ENCODE results near the gene PRELP. TPM values are rescaled to one million over a fixed set of nuclear protein-coding genes. Genes with fewer than 3 reads are reported as not detected.
A peak's percentile ranks its signal among the peaks of the same experiment; 100 is the strongest.

Gene PRELP
- total and polyA plus RNA-seq, 9 of the 15 experiments (the other 6 are each of a cell fraction or from before 2014, with no cell fraction given), result 0.04 TPM; not detected in 8

- TF ChIP-seq THRA (IDR thresholded peaks at IDR 0.05) (no peak), ZC3H11A (IDR thresholded peaks at IDR 0.05; ENCODE audit: low read depth, low read length) (no peak), MXD1 (CRISPR knock-in tag; IDR thresholded peaks at IDR 0.05; ENCODE audit: borderline replicate concordance, poor library complexity, severe bottlenecking) (no peak), HDAC8 (tag; IDR thresholded peaks at IDR 0.05) (no peak), ZNF57 (CRISPR knock-in tag; IDR thresholded peaks at IDR 0.05) (no peak), RBM22 (IDR thresholded peaks at IDR 0.05; ENCODE audit: low read depth, low read length, poor library complexity, severe bottlenecking) (no peak), NCOA4 (IDR thresholded peaks at IDR 0.05; ENCODE audit: partially characterized antibody) (no peak), XRCC3 (IDR thresholded peaks at IDR 0.05) (no peak)
These were observed 36.4 kb upstream of the PRELP start (continued) for GRCh38 chr1:203439131-203439730.

DNA sequence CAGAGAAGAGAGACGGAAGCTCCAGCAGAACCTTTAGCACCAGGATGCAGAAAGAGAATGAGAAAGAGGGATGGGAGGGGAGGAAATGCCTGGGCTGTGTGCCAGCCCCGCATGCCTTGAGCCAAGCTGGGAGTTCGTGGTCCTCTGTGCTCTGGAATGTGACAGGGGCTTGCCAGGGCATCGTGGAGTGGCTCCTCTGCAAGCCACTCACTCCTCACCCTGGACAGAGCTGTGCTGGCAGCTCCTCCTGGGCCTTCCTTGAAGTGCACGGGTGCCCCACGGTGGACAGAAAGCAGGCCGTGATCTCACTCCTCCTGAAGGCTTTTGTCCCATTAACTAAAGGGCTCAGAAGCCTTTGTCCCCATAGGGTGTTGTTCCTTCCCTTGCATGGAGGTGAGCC lies 34.8 kb upstream of the PRELP start:
- ChIA-PET CTCF (ENCODE audit: low intra/inter-chr PET ratio) (interaction anchor here (4.4 kb wide), 1 partner anchor 100 kb away, joined by 27 read pairs; no protein-coding TSS in a partner anchor), POLR2A (interaction anchor here (1.2 kb wide), 1 partner anchor 105 kb away, joined by 4 read pairs; no protein-coding TSS in a partner anchor)
- Histone ChIP-seq H3K4me2 (ENCODE audit: insufficient read depth, low read length) (no peak overlapping the region), H3K4me3 (no peak overlapping the region), H2AFZ (ENCODE audit: low read depth, low read length) (no peak overlapping the region), H3K27me3 (ENCODE audit: control insufficient read depth in 2 of 2, insufficient read depth in 2 of 2, low read length in 2 of 2) (peaks cover 16 to 39% of the 10 kb centered on the region in 2 experiments; a peak in 3 of 5 replicates), H4K20me1 (replicated peaks; ENCODE audit: control insufficient read depth, insufficient read depth, low read length) (no peaks in the 10 kb centered on the region), H3K27ac (ENCODE audit: extremely low read depth, low read depth, low read length) (no peak overlapping the region), H3K36me3 (ENCODE audit: control insufficient read depth, insufficient read depth, low read length) (no peaks in the 10 kb centered on the region), H3K79me2 (ENCODE audit: control insufficient read depth, insufficient read depth, low read length) (no peaks in the 10 kb centered on the region), H3K9ac (ENCODE audit: insufficient read depth in 1 of 2, low read depth in 2 of 2, low read length in 2 of 2) (no peak overlapping the region; a peak in 1 of 4 replicates), H3K9me3 (replicated peaks; ENCODE audit: control insufficient read depth, insufficient read depth, low read depth, low read length) (no peaks in the 10 kb centered on the region; the same call in 1 of the 2 replicates), H3K9me1 (ENCODE audit: control insufficient read depth, insufficient read depth, low read length) (no peaks in the 10 kb centered on the region), H3K4me1 (replicated peaks in 1 of 2; ENCODE audit: control insufficient read depth in 2 of 2, insufficient read depth in 2 of 2, low read length in 2 of 2) (no peaks in the 10 kb centered on the region)
- FAIRE-seq, result no peak
- no TSS peak for BruUV-seq (replicated peaks)
- intact Hi-C loops (cut with micrococcal nuclease) (loop anchor here (5.0 kb wide), 1 partner anchor 173 kb away; no protein-coding TSS in a partner anchor), in situ Hi-C loops (cut with MboI) (loop anchor here (5.0 kb wide), 1 partner anchor 98 kb away; no protein-coding TSS in a partner anchor)
- ATAC-seq, result peak; percentile 68
- 4% methylated on average over 7 of the region's 7 CpGs for WGBS (ENCODE audit: insufficient coverage, low coverage, missing lambda C conversion rate)
- DNase-seq (ENCODE audit: extremely low read depth in 1 of 4, low spot score in 3 of 4), result peak in 1 of 4 experiments; percentile 24
- TF ChIP-seq RBM22 (IDR thresholded peaks at IDR 0.05; ENCODE audit: low read depth, low read length, poor library complexity, severe bottlenecking) (no peak), RAD21 (CRISPR knock-in tag; conservative IDR thresholded peaks at IDR 0.05 in 1 of 2, IDR thresholded peaks at IDR 0.05 in 1 of 2) (peak; percentile 49 to 64), THRA (IDR thresholded peaks at IDR 0.05) (no peak), CBFA2T3 (IDR thresholded peaks at IDR 0.05) (no peak), DEAF1 (CRISPR knock-in tag; IDR thresholded peaks at IDR 0.05) (0 out of 2 replicates have a peak, but pooled peaks have one; percentile 7)
- TF ChIP-seq, protein P1, sequence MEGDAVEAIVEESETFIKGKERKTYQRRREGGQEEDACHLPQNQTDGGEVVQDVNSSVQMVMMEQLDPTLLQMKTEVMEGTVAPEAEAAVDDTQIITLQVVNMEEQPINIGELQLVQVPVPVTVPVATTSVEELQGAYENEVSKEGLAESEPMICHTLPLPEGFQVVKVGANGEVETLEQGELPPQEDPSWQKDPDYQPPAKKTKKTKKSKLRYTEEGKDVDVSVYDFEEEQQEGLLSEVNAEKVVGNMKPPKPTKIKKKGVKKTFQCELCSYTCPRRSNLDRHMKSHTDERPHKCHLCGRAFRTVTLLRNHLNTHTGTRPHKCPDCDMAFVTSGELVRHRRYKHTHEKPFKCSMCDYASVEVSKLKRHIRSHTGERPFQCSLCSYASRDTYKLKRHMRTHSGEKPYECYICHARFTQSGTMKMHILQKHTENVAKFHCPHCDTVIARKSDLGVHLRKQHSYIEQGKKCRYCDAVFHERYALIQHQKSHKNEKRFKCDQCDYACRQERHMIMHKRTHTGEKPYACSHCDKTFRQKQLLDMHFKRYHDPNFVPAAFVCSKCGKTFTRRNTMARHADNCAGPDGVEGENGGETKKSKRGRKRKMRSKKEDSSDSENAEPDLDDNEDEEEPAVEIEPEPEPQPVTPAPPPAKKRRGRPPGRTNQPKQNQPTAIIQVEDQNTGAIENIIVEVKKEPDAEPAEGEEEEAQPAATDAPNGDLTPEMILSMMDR (IDR thresholded peaks at IDR 0.05 in 2 of 3, conservative IDR thresholded peaks at IDR 0.05 in 1 of 3; ENCODE audit: insufficient read depth in 2 of 3, low read depth in 1 of 3, low read length in 3 of 3), result peak; percentile 28 to 48 (median 47); a peak in 4 of 6 replicates
